Right atrium auricular region (tissue), 2 donors: ENCODE data around the gene FLRT3. TPM values are rescaled to one million over a fixed set of nuclear protein-coding genes. Genes with fewer than 3 reads are reported as not detected.

Experiments
- DNase-seq: peaks from one replicate; pipeline ENCODE4 v3.0.0-alpha.2; 2019; ENCODE audit warnings: low spot score
- H3K27ac ChIP-seq, 2 donors: fragments of 200-600 bp; sonication (generic); 1 replicate in 1 of 2; 2 replicates in 1 of 2; pipeline ENCODE4 v1.5.1; 2016 to 2019
- H3K27me3 ChIP-seq, 2 donors: fragments of 200-600 bp; sonication (generic); one replicate each; pipeline versions ENCODE4 v1.5.1 to v1.6.0; 2017 to 2019
- H3K36me3 ChIP-seq: fragments of 200-600 bp; sonication (generic); one replicate; pipeline ENCODE4 v1.5.1; 2016
- H3K4me1 ChIP-seq, 2 donors: fragments of 200-600 bp; sonication (generic); one replicate each; pipeline versions ENCODE4 v1.5.1 to v1.6.0; 2017 to 2019
- H3K4me3 ChIP-seq, 2 donors: fragments of 200-600 bp; sonication (generic); 1 replicate in 1 of 2; 2 replicates in 1 of 2; pipeline ENCODE4 v1.5.1; 2017 to 2019; ENCODE audit warnings: mild to moderate bottlenecking in 1 of 2, moderate library complexity in 1 of 2
- H3K9me3 ChIP-seq, 2 donors: fragments of 200-600 bp; sonication (generic); one replicate each; pipeline ENCODE4 v1.5.1; 2019
- total RNA-seq, 2 donors: library from RNA; depleted of rRNA; stranded (reverse); fragments of >200 nt; gene quantifications; one replicate each; pipeline ENCODE4 v1.1.0, GENCODE V29; 2016
- TF ChIP-seq, protein P1 (sequence below), 2 donors: fragments of 200-600 bp; sonication (generic); IDR thresholded peaks; one replicate each; pipeline ENCODE4 v1.5.1; 2019; ENCODE audit warnings: antibody characterized with exemption in 2 of 2

FLRT3 gene
- total RNA-seq, 2 donors from 2014 or later = 2.3 to 17.8 TPM

DNA sequence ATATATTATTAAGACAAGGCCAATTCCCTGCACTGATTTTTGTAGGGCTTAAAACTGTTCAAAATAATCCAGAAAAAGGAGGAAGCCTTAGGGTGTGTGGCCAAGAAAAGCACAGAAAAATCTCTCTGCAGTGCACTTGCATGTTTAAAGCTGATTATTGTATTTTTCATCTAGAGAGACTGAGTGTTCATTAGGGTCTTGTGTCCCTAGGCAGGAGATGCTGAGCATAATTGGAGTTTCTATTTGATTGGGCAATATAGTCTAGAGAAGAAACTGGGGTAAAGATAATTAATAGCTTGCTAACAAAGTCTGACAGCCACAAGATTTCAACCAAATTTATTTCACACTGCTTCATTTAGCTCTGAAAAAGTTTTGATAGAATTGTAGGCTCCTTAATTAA is 2.4 kb downstream of the FLRT3 start:
- Histone ChIP-seq H3K27ac (no peak overlapping the region), H3K4me1 (no peaks in the 10 kb centered on the region), H3K27me3 (no peaks in the 10 kb centered on the region), H3K36me3 (no peaks in the 10 kb centered on the region), H3K9me3 (no peaks in the 10 kb centered on the region), H3K4me3 (no peak overlapping the region)
- DNase-seq = no peak
- TF ChIP-seq, protein P1, sequence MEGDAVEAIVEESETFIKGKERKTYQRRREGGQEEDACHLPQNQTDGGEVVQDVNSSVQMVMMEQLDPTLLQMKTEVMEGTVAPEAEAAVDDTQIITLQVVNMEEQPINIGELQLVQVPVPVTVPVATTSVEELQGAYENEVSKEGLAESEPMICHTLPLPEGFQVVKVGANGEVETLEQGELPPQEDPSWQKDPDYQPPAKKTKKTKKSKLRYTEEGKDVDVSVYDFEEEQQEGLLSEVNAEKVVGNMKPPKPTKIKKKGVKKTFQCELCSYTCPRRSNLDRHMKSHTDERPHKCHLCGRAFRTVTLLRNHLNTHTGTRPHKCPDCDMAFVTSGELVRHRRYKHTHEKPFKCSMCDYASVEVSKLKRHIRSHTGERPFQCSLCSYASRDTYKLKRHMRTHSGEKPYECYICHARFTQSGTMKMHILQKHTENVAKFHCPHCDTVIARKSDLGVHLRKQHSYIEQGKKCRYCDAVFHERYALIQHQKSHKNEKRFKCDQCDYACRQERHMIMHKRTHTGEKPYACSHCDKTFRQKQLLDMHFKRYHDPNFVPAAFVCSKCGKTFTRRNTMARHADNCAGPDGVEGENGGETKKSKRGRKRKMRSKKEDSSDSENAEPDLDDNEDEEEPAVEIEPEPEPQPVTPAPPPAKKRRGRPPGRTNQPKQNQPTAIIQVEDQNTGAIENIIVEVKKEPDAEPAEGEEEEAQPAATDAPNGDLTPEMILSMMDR (IDR thresholded peaks at IDR 0.05) = no peak

GRCh38 chr20:14334306-14334930 is 3.0 kb downstream of the FLRT3 start:
- Histone ChIP-seq H3K27me3 (no peaks in the 10 kb centered on the region), H3K4me3 (no peak overlapping the region), H3K27ac (no peak overlapping the region), H3K4me1 (no peaks in the 10 kb centered on the region), H3K36me3 (no peaks in the 10 kb centered on the region), H3K9me3 (no peaks in the 10 kb centered on the region)
- TF ChIP-seq, protein P1 (IDR thresholded peaks at IDR 0.05) = peak in 1 of 2 donors; percentile 43
- no peak for DNase-seq

DNA sequence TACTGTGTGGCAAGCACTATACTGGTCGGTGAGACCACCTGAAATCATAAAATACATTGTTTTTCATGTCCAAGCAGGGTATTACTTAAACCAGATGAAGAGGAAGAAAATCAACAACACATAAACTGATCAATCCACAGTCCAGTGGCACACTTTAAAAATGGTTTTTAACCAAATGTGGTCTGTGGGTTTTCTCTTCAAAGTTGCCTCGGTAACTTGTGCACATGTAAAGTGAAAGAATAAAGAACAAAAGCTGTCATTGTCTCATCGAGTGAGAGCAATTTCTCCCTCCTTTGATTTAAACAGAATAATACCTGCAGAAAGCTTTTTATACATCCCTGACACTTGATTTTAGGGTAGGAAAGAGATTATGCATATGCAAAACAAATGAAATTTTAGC is 3.7 kb downstream of the FLRT3 start:
- TF ChIP-seq, protein P1 (IDR thresholded peaks at IDR 0.05) = no peak
- Histone ChIP-seq H3K4me3 (no peak overlapping the region), H3K9me3 (no peaks in the 10 kb centered on the region), H3K27me3 (no peaks in the 10 kb centered on the region), H3K36me3 (no peaks in the 10 kb centered on the region), H3K4me1 (no peaks in the 10 kb centered on the region), H3K27ac (no peak overlapping the region)
- no peak for DNase-seq

DNA sequence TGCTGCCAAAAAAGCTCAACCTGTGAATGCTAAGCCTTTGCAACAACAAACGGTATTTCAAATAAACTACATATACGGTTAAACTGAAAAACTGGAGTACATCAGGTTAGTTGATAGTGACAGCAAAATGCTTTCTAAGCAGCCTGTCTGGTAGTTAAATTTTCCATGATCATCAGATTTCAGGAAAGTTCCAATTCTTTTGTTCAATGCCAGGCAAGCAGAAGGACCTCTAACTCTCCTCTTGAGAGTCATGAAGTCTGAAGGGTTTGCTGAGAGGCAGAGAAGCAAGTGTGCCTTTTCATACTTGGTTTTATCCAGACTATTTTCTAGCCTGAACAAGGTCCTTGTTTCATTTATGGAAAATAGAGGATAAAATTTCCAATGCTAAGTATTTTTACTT is 4.5 kb downstream of the FLRT3 start:
- H3K36me3 ChIP-seq = no peaks in the 10 kb centered on the region
- H3K27me3 ChIP-seq = no peaks in the 10 kb centered on the region
- TF ChIP-seq, protein P1 (IDR thresholded peaks at IDR 0.05) = no peak
- no peak overlapping the region for H3K27ac ChIP-seq
- H3K4me1 ChIP-seq = no peaks in the 10 kb centered on the region
- DNase-seq = no peak
- H3K4me3 ChIP-seq = no peak overlapping the region
- no peaks in the 10 kb centered on the region for H3K9me3 ChIP-seq

- Histone ChIP-seq H3K9me3 (no peaks in the 10 kb centered on the region), H3K36me3 (no peaks in the 10 kb centered on the region), H3K27ac (no peak overlapping the region), H3K27me3 (no peaks in the 10 kb centered on the region), H3K4me3 (no peak overlapping the region), H3K4me1 (no peaks in the 10 kb centered on the region)
- DNase-seq = no peak
- TF ChIP-seq, protein P1 (IDR thresholded peaks at IDR 0.05) = no peak
These were observed 5.8 kb downstream of the FLRT3 start for GRCh38 chr20:14331646-14332045.

DNA sequence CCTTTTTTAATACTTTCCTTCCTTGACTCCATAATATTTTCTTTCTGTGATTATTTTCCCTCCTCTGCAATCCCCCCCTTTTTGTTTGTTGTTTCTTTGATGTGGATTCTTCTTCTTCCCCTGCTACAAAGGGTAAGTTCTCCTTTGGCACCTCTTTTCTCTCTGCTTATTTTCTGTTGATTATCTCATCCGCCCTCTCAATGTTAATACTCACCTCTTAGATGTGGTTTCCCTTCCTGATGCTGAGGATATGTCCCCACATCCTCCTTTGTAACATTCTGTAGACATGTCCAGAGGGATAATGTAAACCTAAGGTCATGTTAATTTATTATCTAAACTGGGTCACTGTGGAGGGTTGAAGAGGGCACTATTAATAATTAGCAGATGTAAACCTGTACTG is 17.7 kb downstream of the FLRT3 start:
- no peak for DNase-seq
- TF ChIP-seq, protein P1 (IDR thresholded peaks at IDR 0.05) = no peak
- H3K27me3 ChIP-seq = no peaks in the 10 kb centered on the region
- H3K36me3 ChIP-seq = no peaks in the 10 kb centered on the region
- H3K4me1 ChIP-seq = no peaks in the 10 kb centered on the region
- H3K27ac ChIP-seq = no peak overlapping the region
- no peak overlapping the region for H3K4me3 ChIP-seq
- H3K9me3 ChIP-seq = no peaks in the 10 kb centered on the region
